Natural killer cell (primary cell): ENCODE data around the gene EFCAB6. TPM values are rescaled to one million over a fixed set of nuclear protein-coding genes. Genes with fewer than 3 reads are reported as not detected.

Source experiments
- ATAC-seq, 3 donors: fragments of 150-1000 bp in 2 of 3; fragments of 200-7000 bp in 1 of 3; cut with Tn5 transposase; 1 replicate in 1 of 3; 2 replicates in 2 of 3; pipeline ENCODE4 v1.10.0; 2021; ENCODE audit warnings: mild to moderate bottlenecking in 2 of 3, moderate library complexity in 2 of 3
- DNase-seq, 2 donors: peaks; one replicate each; pipeline versions ENCODE4 v3.0.0 to v3.0.0-alpha.2; 2013 to 2021; ENCODE audit warnings: mixed read lengths in 1 of 2
- H3K27ac ChIP-seq: one replicate; pipeline ENCODE4 v1.5.1; 2013; ENCODE audit warnings: mild to moderate bottlenecking, low read length
- H3K27me3 ChIP-seq: one replicate; pipeline ENCODE4 v1.6.1; 2013; ENCODE audit warnings: low read length; ENCODE audit not compliant: control insufficient read depth, insufficient read depth
- H3K36me3 ChIP-seq: one replicate; pipeline ENCODE4 v1.6.1; 2013; ENCODE audit warnings: low read length; ENCODE audit not compliant: control insufficient read depth, insufficient read depth
- H3K4me1 ChIP-seq: one replicate; pipeline ENCODE4 v1.6.1; 2013; ENCODE audit warnings: low read length; ENCODE audit not compliant: control insufficient read depth, insufficient read depth
- H3K4me3 ChIP-seq: one replicate; pipeline ENCODE4 v1.5.1; 2013; ENCODE audit warnings: low read length
- H3K9me3 ChIP-seq: one replicate; pipeline ENCODE4 v1.6.1; 2013; ENCODE audit warnings: low read length; ENCODE audit not compliant: control insufficient read depth, insufficient read depth
- H3K27ac Mint-ChIP-seq, 2 donors: one replicate each; pipeline ENCODE4 v1.8.0; 2022; ENCODE audit warnings: mild to moderate bottlenecking in 2 of 2, mixed read lengths in 2 of 2, moderate library complexity in 1 of 2
- H3K27me3 Mint-ChIP-seq, 2 donors: one replicate each; pipeline ENCODE4 v1.8.0; 2022; ENCODE audit warnings: low read depth in 2 of 2, mixed read lengths in 2 of 2
- H3K36me3 Mint-ChIP-seq: one replicate; pipeline ENCODE4 v1.8.0; 2022; ENCODE audit warnings: mixed read lengths
- H3K4me1 Mint-ChIP-seq, 2 donors: one replicate each; pipeline ENCODE4 v1.8.0; 2022; ENCODE audit warnings: mixed read lengths in 2 of 2
- H3K4me3 Mint-ChIP-seq: one replicate; pipeline ENCODE4 v1.8.0; 2022; ENCODE audit warnings: mild to moderate bottlenecking, moderate library complexity, mixed read lengths
- H3K9me3 Mint-ChIP-seq, 2 donors: one replicate each; pipeline ENCODE4 v1.8.0; 2022; ENCODE audit warnings: mixed read lengths in 2 of 2
- WGBS: methylation state at CpG from one replicate; pipeline ENCODE4 v1.1.7; 2013; ENCODE audit warnings: missing lambda C conversion rate; ENCODE audit not compliant: insufficient coverage; 5-methylcytosine and 5-hydroxymethylcytosine counted together
- intact Hi-C: fragments of 100-400 bp; cut with micrococcal nuclease; formaldehyde crosslinking; loops from one replicate; pipeline ENCODE4 v1.14.2; 2022
- total RNA-seq, 4 donors: library from RNA; stranded (reverse); fragments of 120-200 nt in 1 of 4; gene quantifications; one replicate each; pipeline versions ENCODE4 v1.2.3 to v1.2.4, GENCODE V29; 2013 to 2022
- TF ChIP-seq, protein P1 (sequence below): fragments of 200-600 bp; IDR thresholded peaks from one replicate; pipeline ENCODE4 v1.8.0; 2022; ENCODE audit warnings: antibody characterized with exemption

The EFCAB6 gene
- total RNA-seq, 3 donors from 2014 or later (not counting 1 experiment from before 2014, with no cell fraction given): 0.23 to 0.35 (median 0.26) TPM

DNA sequence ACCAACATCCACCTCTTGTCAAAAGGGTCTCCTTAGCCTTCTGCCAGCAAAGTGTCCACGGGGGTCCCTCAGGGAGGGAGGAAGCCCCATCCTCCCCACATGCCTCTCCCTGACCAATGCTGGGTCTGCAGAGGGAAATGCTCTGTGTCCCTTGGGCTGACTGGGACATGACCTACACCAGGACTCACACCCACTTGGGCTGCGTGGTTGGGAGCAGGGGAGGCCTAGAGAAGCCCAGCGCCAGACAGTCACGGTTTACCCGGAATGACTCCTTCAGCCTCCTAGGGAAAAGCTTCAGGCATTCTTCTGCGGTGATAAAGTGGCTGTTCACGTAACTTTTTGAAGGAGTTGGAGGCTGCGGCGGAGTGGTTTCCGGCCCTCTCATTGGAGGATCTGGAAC is 180.3 kb downstream of the EFCAB6 start:
- Histone ChIP-seq H3K27ac (no peak overlapping the region), H3K27me3 (no peaks in the 10 kb centered on the region), H3K4me3 (no peak overlapping the region), H3K9me3 (no peaks in the 10 kb centered on the region), H3K36me3 (no peaks in the 10 kb centered on the region), H3K4me1 (no peaks in the 10 kb centered on the region)
- no peaks in the 10 kb centered on the region for H3K4me1 Mint-ChIP-seq
- WGBS: 92% methylated on average over 10 of the region's 10 CpGs
- ATAC-seq (no peak), DNase-seq (no peak)
- no peak overlapping the region for H3K4me3 Mint-ChIP-seq
- intact Hi-C loops: no loop called here
- peaks cover 0 to 5% of the 10 kb centered on the region in 2 donors for H3K27me3 Mint-ChIP-seq
- H3K27ac Mint-ChIP-seq: no peak overlapping the region
- no peaks in the 10 kb centered on the region for H3K36me3 Mint-ChIP-seq
- H3K9me3 Mint-ChIP-seq: no peaks in the 10 kb centered on the region
- TF ChIP-seq, protein P1, sequence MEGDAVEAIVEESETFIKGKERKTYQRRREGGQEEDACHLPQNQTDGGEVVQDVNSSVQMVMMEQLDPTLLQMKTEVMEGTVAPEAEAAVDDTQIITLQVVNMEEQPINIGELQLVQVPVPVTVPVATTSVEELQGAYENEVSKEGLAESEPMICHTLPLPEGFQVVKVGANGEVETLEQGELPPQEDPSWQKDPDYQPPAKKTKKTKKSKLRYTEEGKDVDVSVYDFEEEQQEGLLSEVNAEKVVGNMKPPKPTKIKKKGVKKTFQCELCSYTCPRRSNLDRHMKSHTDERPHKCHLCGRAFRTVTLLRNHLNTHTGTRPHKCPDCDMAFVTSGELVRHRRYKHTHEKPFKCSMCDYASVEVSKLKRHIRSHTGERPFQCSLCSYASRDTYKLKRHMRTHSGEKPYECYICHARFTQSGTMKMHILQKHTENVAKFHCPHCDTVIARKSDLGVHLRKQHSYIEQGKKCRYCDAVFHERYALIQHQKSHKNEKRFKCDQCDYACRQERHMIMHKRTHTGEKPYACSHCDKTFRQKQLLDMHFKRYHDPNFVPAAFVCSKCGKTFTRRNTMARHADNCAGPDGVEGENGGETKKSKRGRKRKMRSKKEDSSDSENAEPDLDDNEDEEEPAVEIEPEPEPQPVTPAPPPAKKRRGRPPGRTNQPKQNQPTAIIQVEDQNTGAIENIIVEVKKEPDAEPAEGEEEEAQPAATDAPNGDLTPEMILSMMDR: no peak

DNA sequence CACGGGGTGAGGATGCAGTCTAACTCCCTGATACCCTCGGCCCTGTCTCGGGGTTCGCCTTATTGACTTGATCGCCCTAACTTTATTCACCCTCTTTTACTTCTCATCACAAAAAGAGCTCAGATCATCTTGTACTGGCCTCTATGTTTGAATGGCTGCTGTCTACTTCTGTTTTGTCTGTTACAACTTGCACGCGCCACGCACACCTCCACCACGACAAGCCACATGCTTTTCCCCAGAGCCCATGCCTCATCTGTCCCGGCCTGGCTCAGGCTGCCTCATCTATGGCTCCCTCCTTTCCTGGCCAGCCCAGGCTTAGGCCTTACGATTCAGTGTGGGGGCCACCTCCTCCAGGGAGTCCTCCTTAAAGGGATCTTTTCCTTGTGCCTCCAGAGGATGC is 180.9 kb downstream of the EFCAB6 start:
- Histone ChIP-seq H3K36me3 (no peaks in the 10 kb centered on the region), H3K9me3 (no peaks in the 10 kb centered on the region), H3K4me3 (no peak overlapping the region), H3K27ac (no peak overlapping the region), H3K4me1 (no peaks in the 10 kb centered on the region), H3K27me3 (no peaks in the 10 kb centered on the region)
- no peaks in the 10 kb centered on the region for H3K36me3 Mint-ChIP-seq
- no peak overlapping the region for H3K27ac Mint-ChIP-seq
- DNase-seq: no peak
- H3K4me1 Mint-ChIP-seq: no peaks in the 10 kb centered on the region
- no peak overlapping the region for H3K4me3 Mint-ChIP-seq
- 89% methylated on average over 11 of the region's 11 CpGs for WGBS
- TF ChIP-seq, protein P1: no peak
- peaks cover 0 to 5% of the 10 kb centered on the region in 2 donors for H3K27me3 Mint-ChIP-seq
- ATAC-seq: no peak
- H3K9me3 Mint-ChIP-seq: no peaks in the 10 kb centered on the region
- intact Hi-C loops: no loop called here

- ATAC-seq (no peak), DNase-seq (no peak)
- H3K4me1 Mint-ChIP-seq: no peaks in the 10 kb centered on the region
- H3K9me3 ChIP-seq: no peaks in the 10 kb centered on the region
- no peaks in the 10 kb centered on the region for H3K27me3 Mint-ChIP-seq
- intact Hi-C loops: no loop called here
- no peak overlapping the region for H3K27ac Mint-ChIP-seq
- TF ChIP-seq, protein P1: no peak
- H3K27ac ChIP-seq: no peak overlapping the region
- H3K4me1 ChIP-seq: no peaks in the 10 kb centered on the region
- H3K36me3 ChIP-seq: no peaks in the 10 kb centered on the region
- H3K4me3 ChIP-seq: no peak overlapping the region
- H3K36me3 Mint-ChIP-seq: no peaks in the 10 kb centered on the region
- H3K4me3 Mint-ChIP-seq: no peak overlapping the region
- WGBS: 90% methylated on average over 12 of the region's 12 CpGs
- H3K9me3 Mint-ChIP-seq: no peaks in the 10 kb centered on the region
- H3K27me3 ChIP-seq: no peaks in the 10 kb centered on the region
Measured at GRCh38 chr22:43630451-43630850, 181.7 kb downstream of the EFCAB6 start.

- no peak overlapping the region for H3K27ac ChIP-seq
- ATAC-seq (no peak), DNase-seq (no peak)
- TF ChIP-seq, protein P1: no peak
- no peaks in the 10 kb centered on the region for H3K9me3 ChIP-seq
- H3K36me3 ChIP-seq: no peaks in the 10 kb centered on the region
- no peaks in the 10 kb centered on the region for H3K27me3 Mint-ChIP-seq
- WGBS: 90% methylated on average over 16 of the region's 16 CpGs
- H3K27me3 ChIP-seq: no peaks in the 10 kb centered on the region
- H3K4me1 ChIP-seq: no peaks in the 10 kb centered on the region
- H3K36me3 Mint-ChIP-seq: no peaks in the 10 kb centered on the region
- no peak overlapping the region for H3K4me3 ChIP-seq
- no peak overlapping the region for H3K4me3 Mint-ChIP-seq
- H3K9me3 Mint-ChIP-seq: no peaks in the 10 kb centered on the region
- intact Hi-C loops: no loop called here
- no peaks in the 10 kb centered on the region for H3K4me1 Mint-ChIP-seq
- no peak overlapping the region for H3K27ac Mint-ChIP-seq
Measured at GRCh38 chr22:43628250-43628649, 183.9 kb downstream of the EFCAB6 start.
